K562 (cell line): ENCODE results near the gene APOL4. TPM values are rescaled to one million over a fixed set of nuclear protein-coding genes. Genes with fewer than 3 reads are reported as not detected.
"Not testable (repeated sequence)": the region's sequence is repeated elsewhere in the genome, so short reads cannot be mapped to it uniquely, and the experiment has no call there.

Source experiments
- ATAC-seq: fragments of 200-7000 bp; cut with Tn5 transposase; 3 replicates; pipeline ENCODE4 v1.9.1; 2020; ENCODE audit warnings: moderate library complexity
- BruUV-seq: library from RNA; stranded (reverse); fragments of 400-500 nt; replicated peaks from 2 replicates; lab custom pipeline; 2021; lab: Mats Ljungman, UMichigan
- CTCF ChIA-PET: fragments of 300-600 bp; formaldehyde crosslinking; extraction: SDS; loops from one replicate; lab custom pipeline; 2021; ENCODE audit warnings: low intra/inter-chr PET ratio; lab: Yijun Ruan, JAX
- POLR2A ChIA-PET: fragments of 300-600, 350-650 bp; sonication (Branson Sonifier 250); formaldehyde crosslinking; extraction: SDS; loops from one replicate; lab custom pipeline; 2021; ENCODE audit warnings: antibody characterized with exemption, inconsistent platforms; lab: Yijun Ruan, JAX
- DNase-seq, 4 experiments: peaks; one replicate each; pipeline versions ENCODE4 v3.0.0 to v3.0.0-alpha.2; 2011 to 2018; ENCODE audit warnings: low spot score in 3 of 4, mixed read lengths in 3 of 4; ENCODE audit errors: extremely low read depth in 1 of 4
- FAIRE-seq: peaks from 2 replicates; lab custom pipeline; 2011; peaks lifted over from hg19 to GRCh38; lab: Jason Lieb, UNC
- H2AFZ ChIP-seq: 2 replicates; pipeline ENCODE4 v1.6.0; 2011; ENCODE audit warnings: low read depth, low read length, control low read depth, inconsistent platforms
- H3K27ac ChIP-seq: fragments of 200-600 bp; 3 replicates; pipeline ENCODE4 v1.8.0; 2011; ENCODE audit warnings: low read depth, mild to moderate bottlenecking, control low read depth, inconsistent platforms, low read length, moderate library complexity, mixed read lengths; ENCODE audit errors: extremely low read depth
- H3K27me3 ChIP-seq, 2 experiments: fragments of 300-600 bp in 1 of 2; 2 replicates in 1 of 2; 3 replicates in 1 of 2; pipeline versions ENCODE4 v1.6.0 to v1.8.0; 2011; ENCODE audit warnings: inconsistent platforms in 2 of 2, low read length in 2 of 2, mild to moderate bottlenecking in 1 of 2, mixed read lengths in 1 of 2, moderate library complexity in 1 of 2; ENCODE audit not compliant: control insufficient read depth in 2 of 2, insufficient read depth in 2 of 2
- H3K36me3 ChIP-seq: fragments of 300-600 bp; 3 replicates; pipeline ENCODE4 v1.8.0; 2011; ENCODE audit warnings: mild to moderate bottlenecking, low read length, inconsistent platforms; ENCODE audit not compliant: control insufficient read depth, insufficient read depth
- H3K4me1 ChIP-seq, 2 experiments: fragments of 200-600 bp in 1 of 2; replicated peaks in 1 of 2; 2 replicates in 1 of 2; 3 replicates in 1 of 2; pipeline versions ENCODE4 v1.5.1 to v1.8.0; 2011; ENCODE audit warnings: inconsistent platforms in 2 of 2, low read length in 2 of 2, mild to moderate bottlenecking in 1 of 2, mixed read lengths in 1 of 2, moderate library complexity in 1 of 2; ENCODE audit not compliant: control insufficient read depth in 2 of 2, insufficient read depth in 2 of 2
- H3K4me2 ChIP-seq: 2 replicates; pipeline ENCODE4 v1.6.1; 2011; ENCODE audit warnings: low read length, control low read depth, inconsistent platforms, mixed read lengths; ENCODE audit not compliant: insufficient read depth
- H3K4me3 ChIP-seq: fragments of 200-600 bp; sonication (generic), shearing (Covaris generic); 2 replicates; pipeline ENCODE4 v1.5.1; 2016; ENCODE audit warnings: control low read depth, inconsistent platforms
- H3K79me2 ChIP-seq: fragments of 200-600 bp; 3 replicates; pipeline ENCODE4 v1.8.0; 2011; ENCODE audit warnings: low read length, inconsistent platforms; ENCODE audit not compliant: control insufficient read depth, insufficient read depth
- H3K9ac ChIP-seq, 2 experiments: 2 replicates each; pipeline versions ENCODE4 v1.6.0 to v1.6.1; 2011; ENCODE audit warnings: low read depth in 2 of 2, low read length in 2 of 2, control low read depth in 1 of 2, inconsistent platforms in 1 of 2, mild to moderate bottlenecking in 1 of 2, mixed read lengths in 1 of 2; ENCODE audit not compliant: insufficient read depth in 1 of 2
- H3K9me1 ChIP-seq: one replicate; pipeline ENCODE4 v1.6.0; 2011; ENCODE audit warnings: inconsistent platforms, mild to moderate bottlenecking, low read length, moderate library complexity; ENCODE audit not compliant: control insufficient read depth, insufficient read depth
- H3K9me3 ChIP-seq: replicated peaks from 2 replicates; pipeline ENCODE4 v1.5.1; 2011; ENCODE audit warnings: low read depth, low read length, inconsistent platforms; ENCODE audit not compliant: control insufficient read depth, insufficient read depth
- H4K20me1 ChIP-seq: replicated peaks from 2 replicates; pipeline ENCODE4 v1.6.1; 2011; ENCODE audit warnings: low read length, inconsistent platforms, mixed read lengths; ENCODE audit not compliant: control insufficient read depth, insufficient read depth
- NFIC ChIP-seq: fragments of 450-650 bp; IDR thresholded peaks from 2 replicates; pipeline ENCODE4 v1.6.1; 2017; ENCODE audit warnings: mild to moderate bottlenecking, inconsistent platforms
- ZNF184 ChIP-seq: sonication (generic); formaldehyde crosslinking; IDR thresholded peaks from 2 replicates; pipeline ENCODE4 v1.5.0; 2020; ENCODE audit warnings: missing genetic modification reagents
- WGBS: fragments of 100-300 bp; shearing (Covaris generic); methylation state at CpG from one replicate; pipeline ENCODE4 v1.1.6; 2016; ENCODE audit warnings: low coverage, mixed read lengths; ENCODE audit not compliant: insufficient coverage; ENCODE audit errors: missing lambda C conversion rate; 5-methylcytosine and 5-hydroxymethylcytosine counted together
- in situ Hi-C: fragments of 300-500 bp; cut with MboI; formaldehyde crosslinking; loops from 4 replicates; pipeline ENCODE4 v1.15.0; 2018; ENCODE audit warnings: inconsistent platforms, mixed read lengths
- intact Hi-C: fragments of 100-400 bp; cut with micrococcal nuclease; formaldehyde crosslinking; loops from 2 replicates; pipeline ENCODE4 v1.14.2; 2022
- polyA plus RNA-seq, 8 experiments: library from polyadenylated mRNA; depleted of rRNA in 4 of 8; stranded (reverse) in 5 of 8; unstranded in 3 of 8; fragments of >200 nt; fragmentation: Nextera tagmentation in 2 of 8; fragmentation: Illumina TruSeq in 1 of 8; extraction: Ambion mirVana in 2 of 8; extraction: Trizol in 1 of 8; gene quantifications; 2 replicates each; pipeline versions ENCODE4 v1.2.1 to v1.2.3, GENCODE V29; 2011 to 2014; ENCODE audit warnings: inconsistent platforms in 1 of 8, missing spikeins in 1 of 8
- total RNA-seq, 7 experiments: library from RNA; depleted of rRNA in 6 of 7; stranded (reverse); fragments of >200 nt in 6 of 7; fragmentation: Illumina TruSeq in 2 of 7; extraction: Trizol in 2 of 7; gene quantifications; 2 replicates each; pipeline versions ENCODE4 v1.2.1 to v1.2.3, GENCODE V29; 2011 to 2021; ENCODE audit warnings: low replicate concordance in 1 of 7

The APOL4 gene
- total and polyA plus RNA-seq, 9 of the 15 experiments (the other 6 are each of a cell fraction or from before 2014, with no cell fraction given) = 6.5 to 15.0 (median 9.8) TPM

GRCh38 chr22:36202906-36203305 lies 1.3 kb upstream of the APOL4 start:
- H3K4me1 ChIP-seq = peaks cover 30 to 31% of the 10 kb centered on the region in 2 experiments; a peak in 4 of 5 replicates
- ATAC-seq, FAIRE-seq, H3K9ac ChIP-seq, H4K20me1 ChIP-seq, H3K9me1 ChIP-seq, CTCF ChIA-PET, in situ Hi-C loops, H3K9me3 ChIP-seq, H3K27me3 ChIP-seq, H3K4me2 ChIP-seq, intact Hi-C loops, BruUV-seq, H3K4me3 ChIP-seq, H3K36me3 ChIP-seq, H3K27ac ChIP-seq: not testable (repeated sequence)
- H2AFZ ChIP-seq = 0 out of 2 replicates have a peak overlapping the region, but pooled peaks have one; percentile 16
- POLR2A ChIA-PET = interaction anchor here (0.8 to 1.9 kb wide), 3 partner anchors 9 to 12 kb away, joined by 3 to 5 read pairs (median 3); no protein-coding TSS in a partner anchor
- WGBS = 28% methylated on average over 7 of the region's 8 CpGs
- DNase-seq = peak in 1 of 4 experiments; percentile 37
- H3K79me2 ChIP-seq = peaks cover 18% of the 10 kb centered on the region
- peak; percentile 78 for TF ChIP-seq NFIC
- peak; percentile 88 for TF ChIP-seq ZNF184 (CRISPR knock-in tag)

- in situ Hi-C loops, DNase-seq, H4K20me1 ChIP-seq, CTCF ChIA-PET, H3K9me1 ChIP-seq, H3K27me3 ChIP-seq, H3K36me3 ChIP-seq, intact Hi-C loops, BruUV-seq, H3K9me3 ChIP-seq: not testable (repeated sequence)
- peaks cover 41 to 43% of the 10 kb centered on the region in 2 experiments; a peak in 4 of 5 replicates for H3K4me1 ChIP-seq
- peak overlapping the region; percentile 71 for H3K4me2 ChIP-seq
- peak overlapping the region; percentile 35 for H3K4me3 ChIP-seq
- peak overlapping the region; percentile 80; the same call in 2 of the 3 replicates for H3K27ac ChIP-seq
- POLR2A ChIA-PET = interaction anchor here (1.9 kb wide), 1 partner anchor 9 kb away, joined by 5 read pairs; no protein-coding TSS in a partner anchor
- peak overlapping the region; percentile 69 to 90; a peak in 3 of 4 replicates for H3K9ac ChIP-seq
- H3K79me2 ChIP-seq = peaks cover 18% of the 10 kb centered on the region
- FAIRE-seq (peak; percentile 62), ATAC-seq (peak; percentile 34)
- H2AFZ ChIP-seq = peak overlapping the region; percentile 84; the same call in 1 of the 2 replicates
- no CpG with 5 or more reads among the region's 5 CpGs for WGBS
These were observed 584 bp downstream of the APOL4 start for GRCh38 chr22:36201025-36201424.
